HCT116 (cell line): ENCODE measurements around the gene CNN3. TPM values are rescaled to one million over a fixed set of nuclear protein-coding genes. Genes with fewer than 3 reads are reported as not detected.

Experiments
- ATAC-seq: fragments of 200-7000 bp; cut with Tn5 transposase; 2 replicates; pipeline ENCODE4 v1.9.1; 2020; ENCODE audit warnings: mild to moderate bottlenecking, moderate library complexity
- BruUV-seq: library from RNA; stranded (reverse); fragments of 400-500 nt; replicated peaks from 2 replicates; lab custom pipeline; 2021; lab: Mats Ljungman, UMichigan
- CTCF ChIA-PET: fragments of 300-600 bp; sonication (Branson Sonifier 250); formaldehyde crosslinking; loops from one replicate; lab custom pipeline; 2021; ENCODE audit warnings: antibody characterized with exemption; lab: Charles Lee
- POLR2A ChIA-PET: fragments of 300-600, 350-600 bp; sonication (Branson Sonifier 250); formaldehyde crosslinking; loops from one replicate; lab custom pipeline; 2021; ENCODE audit warnings: antibody characterized with exemption; lab: Charles Lee
- RAD21 ChIA-PET, 2 experiments: fragments of 300-600 bp; sonication (Branson Sonifier 250); formaldehyde crosslinking; loops; one replicate each; lab custom pipeline; 2023; ENCODE audit warnings: low total read pairs in 2 of 2; ENCODE audit not compliant: uncharacterized antibody in 2 of 2, unreplicated experiment in 2 of 2, low non-redundant PET in 1 of 2; lab: Charles Lee
- DNase-seq: peaks from one replicate; pipeline ENCODE4 v3.0.0-alpha.2; 2010; ENCODE audit warnings: low read depth, low spot score
- H2AFZ ChIP-seq: fragments of 200-600 bp; shearing (Covaris generic), sonication (generic); 2 replicates; pipeline ENCODE4 v1.6.1; 2017; ENCODE audit warnings: low read depth, mixed run types, mixed read lengths, antibody characterized with exemption, low read length; ENCODE audit not compliant: poor library complexity, severe bottlenecking
- H3K27ac ChIP-seq: 2 replicates; pipeline ENCODE4 v1.5.1; 2012; ENCODE audit warnings: low read depth, low read length
- H3K27me3 ChIP-seq: fragments of 200-600 bp; sonication (generic); 2 replicates; pipeline ENCODE4 v1.6.1; 2016; ENCODE audit warnings: mixed run types, low read length, mixed read lengths; ENCODE audit not compliant: insufficient read depth
- H3K36me3 ChIP-seq, 2 experiments: fragments of 200-500 bp in 1 of 2; fragments of 200-600 bp in 1 of 2; sonication (Bioruptor generic) in 1 of 2; sonication (generic) in 1 of 2; 2 replicates each; pipeline versions ENCODE4 v1.5.1 to v1.6.1; 2014 to 2016; ENCODE audit warnings: low read length in 2 of 2, inconsistent platforms in 1 of 2, mixed read lengths in 1 of 2, mixed run types in 1 of 2; ENCODE audit not compliant: insufficient read depth in 2 of 2, control insufficient read depth in 1 of 2
- H3K4me1 ChIP-seq, 2 experiments: fragments of 200-600 bp in 1 of 2; sonication (generic) in 1 of 2; 2 replicates each; pipeline versions ENCODE4 v1.5.1 to v1.6.1; 2012 to 2017; ENCODE audit warnings: low read length in 2 of 2, inconsistent platforms in 1 of 2, mild to moderate bottlenecking in 1 of 2, mixed read lengths in 1 of 2, mixed run types in 1 of 2, moderate library complexity in 1 of 2; ENCODE audit not compliant: insufficient read depth in 2 of 2, control insufficient read depth in 1 of 2
- H3K4me2 ChIP-seq: fragments of 200-600 bp; sonication (generic); 2 replicates; pipeline ENCODE4 v1.6.1; 2017; ENCODE audit warnings: mixed run types, low read length, mixed read lengths
- H3K4me3 ChIP-seq, 2 experiments: fragments of 200-600 bp in 1 of 2; sonication (generic) in 1 of 2; replicated peaks in 1 of 2; 2 replicates each; pipeline ENCODE4 v1.5.1; 2011 to 2016; ENCODE audit warnings: low read length in 2 of 2, control low read depth in 1 of 2, low read depth in 1 of 2, mild to moderate bottlenecking in 1 of 2, mixed read lengths in 1 of 2, mixed run types in 1 of 2
- H3K79me2 ChIP-seq: fragments of 200-600 bp; sonication (generic); 2 replicates; pipeline ENCODE4 v1.6.1; 2017; ENCODE audit warnings: mild to moderate bottlenecking, mixed run types, low read length, moderate library complexity, mixed read lengths; ENCODE audit not compliant: insufficient read depth
- H3K9ac ChIP-seq: fragments of 200-600 bp; sonication (generic); 2 replicates; pipeline ENCODE4 v1.6.1; 2016; ENCODE audit warnings: low read length, mixed read lengths
- H3K9me2 ChIP-seq: fragments of 200-600 bp; sonication (generic), shearing (Covaris generic); 2 replicates; pipeline ENCODE4 v1.6.1; 2017; ENCODE audit warnings: mixed run types, mild to moderate bottlenecking, moderate library complexity; ENCODE audit not compliant: insufficient read depth
- H3K9me3 ChIP-seq, 2 experiments: fragments of 200-500 bp in 1 of 2; fragments of 200-600 bp in 1 of 2; sonication (Bioruptor generic) in 1 of 2; sonication (generic) in 1 of 2; 2 replicates each; pipeline ENCODE4 v1.6.1; 2014 to 2017; ENCODE audit warnings: low read length in 2 of 2, mixed read lengths in 2 of 2, inconsistent platforms in 1 of 2, low read depth in 1 of 2, mild to moderate bottlenecking in 1 of 2, mixed run types in 1 of 2, moderate library complexity in 1 of 2; ENCODE audit not compliant: control insufficient read depth in 1 of 2, insufficient read depth in 1 of 2
- H4K20me1 ChIP-seq: fragments of 200-600 bp; sonication (generic), shearing (Covaris generic); 2 replicates; pipeline ENCODE4 v1.6.1; 2017; ENCODE audit warnings: mixed run types, mild to moderate bottlenecking, moderate library complexity; ENCODE audit not compliant: insufficient read depth
- ATF3 ChIP-seq: IDR thresholded peaks from 2 replicates; pipeline ENCODE4 v1.6.1; 2012
- CEBPB ChIP-seq: IDR thresholded peaks from 2 replicates; pipeline ENCODE4 v1.6.1; 2012; ENCODE audit warnings: low read depth
- CTCF ChIP-seq, 3 experiments: fragments of 200-600 bp in 1 of 3; sonication (generic) in 1 of 3; IDR thresholded peaks in 2 of 3; conservative IDR thresholded peaks in 1 of 3; 2 replicates each; pipeline ENCODE4 v1.5.1; 2012 to 2017; ENCODE audit warnings: low read depth in 2 of 3, low read length in 2 of 3, antibody characterized with exemption in 1 of 3, borderline replicate concordance in 1 of 3, control low read depth in 1 of 3, mild to moderate bottlenecking in 1 of 3, mixed read lengths in 1 of 3, mixed run types in 1 of 3, moderate library complexity in 1 of 3; ENCODE audit not compliant: insufficient read depth in 1 of 3
- EGR1 ChIP-seq: IDR thresholded peaks from 2 replicates; pipeline ENCODE4 v1.6.1; 2012; ENCODE audit warnings: low read depth
- ELF1 ChIP-seq: IDR thresholded peaks from 2 replicates; pipeline ENCODE4 v1.6.1; 2012; ENCODE audit warnings: low read depth, borderline replicate concordance
- EZH2 ChIP-seq: fragments of 200-600 bp; sonication (generic); IDR thresholded peaks from 2 replicates; pipeline ENCODE4 v1.6.1; 2017; ENCODE audit warnings: antibody characterized with exemption, mixed run types
- FOSL1 ChIP-seq: IDR thresholded peaks from 2 replicates; pipeline ENCODE4 v1.6.1; 2012; ENCODE audit warnings: low read depth
- JUND ChIP-seq: IDR thresholded peaks from 2 replicates; pipeline ENCODE4 v1.6.1; 2012
- MAX ChIP-seq: IDR thresholded peaks from 2 replicates; pipeline ENCODE4 v1.6.1; 2012
- POLR2A ChIP-seq: IDR thresholded peaks from 2 replicates; pipeline ENCODE4 v1.7.0; 2011; ENCODE audit warnings: borderline replicate concordance; ENCODE audit not compliant: insufficient read depth, insufficient read length; ENCODE audit errors: extremely low read depth
- POLR2AphosphoS5 ChIP-seq: IDR thresholded peaks from 2 replicates; pipeline ENCODE4 v1.6.1; 2011; ENCODE audit warnings: mild to moderate bottlenecking, low read depth, low read length, moderate library complexity
- RAD21 ChIP-seq: IDR thresholded peaks from 2 replicates; pipeline ENCODE4 v1.6.1; 2012; ENCODE audit warnings: low read depth, mild to moderate bottlenecking
- REST ChIP-seq: IDR thresholded peaks from 2 replicates; pipeline ENCODE4 v1.6.1; 2012; ENCODE audit warnings: low read depth
- SP1 ChIP-seq: IDR thresholded peaks from 2 replicates; pipeline ENCODE4 v1.6.1; 2012; ENCODE audit warnings: low read depth
- SRF ChIP-seq: IDR thresholded peaks from 2 replicates; pipeline ENCODE4 v1.6.1; 2012; ENCODE audit warnings: low read depth
- TCF7L2 ChIP-seq: IDR thresholded peaks from 2 replicates; pipeline ENCODE4 v1.7.0; 2011; ENCODE audit warnings: borderline replicate concordance, inconsistent platforms; ENCODE audit not compliant: insufficient read depth, insufficient read length; ENCODE audit errors: extremely low read depth
- YY1 ChIP-seq: IDR thresholded peaks from 2 replicates; pipeline ENCODE4 v1.6.1; 2011; ENCODE audit warnings: low read length, low read depth, moderate library complexity, mild to moderate bottlenecking; ENCODE audit not compliant: insufficient replicate concordance; ENCODE audit errors: extremely low read depth
- ZBTB33 ChIP-seq: IDR thresholded peaks from 2 replicates; pipeline ENCODE4 v1.6.1; 2011; ENCODE audit warnings: mild to moderate bottlenecking, low read length, moderate library complexity; ENCODE audit not compliant: insufficient replicate concordance; ENCODE audit errors: extremely low read depth
- ZFX ChIP-seq: fragments of 450-650 bp; IDR thresholded peaks from 2 replicates; pipeline ENCODE4 v1.6.1; 2017
- ZNF274 ChIP-seq: fragments of 200-500 bp; sonication (Bioruptor generic); IDR thresholded peaks from 2 replicates; pipeline ENCODE4 v1.6.1; 2014; ENCODE audit warnings: mild to moderate bottlenecking, low read depth, low read length, inconsistent platforms
- intact Hi-C: fragments of 100-400 bp; cut with micrococcal nuclease; formaldehyde crosslinking; loops from 2 replicates; pipeline ENCODE4 v1.10.0; 2022
- total RNA-seq: library from RNA; stranded (reverse); gene quantifications from one replicate; pipeline ENCODE4 v1.2.1, GENCODE V29; 2021; ENCODE audit not compliant: unreplicated experiment

The CNN3 gene
- total RNA-seq, 1 experiment from 2014 or later: 109 TPM

- BruUV-seq: no TSS peak
- peaks cover 16 to 32% of the 10 kb centered on the region in 2 experiments for H3K4me1 ChIP-seq
- H3K4me2 ChIP-seq: peak overlapping the region; percentile 86
- H3K27ac ChIP-seq: no peak overlapping the region
- H3K9me3 ChIP-seq: no peaks in the 10 kb centered on the region
- POLR2A ChIA-PET: interaction anchor here (0.9 to 1.7 kb wide), 2 partner anchors 9 to 185 kb away, joined by 4 to 9 read pairs; no protein-coding TSS in a partner anchor
- no peaks in the 10 kb centered on the region for H3K36me3 ChIP-seq
- CTCF ChIA-PET: interaction anchor here (0.9 to 7.0 kb wide), 14 partner anchors 9 to 379 kb away, joined by 3 to 190 read pairs (median 6); partner anchors contain the start of genes RWDD3 and TLCD4
- no peaks in the 10 kb centered on the region for H3K9me2 ChIP-seq
- peak overlapping the region in 1 of 2 experiments; percentile 57; a peak in 3 of 4 replicates for H3K4me3 ChIP-seq
- no peak overlapping the region for H3K9ac ChIP-seq
- no peak overlapping the region for H2AFZ ChIP-seq
- no peaks in the 10 kb centered on the region for H3K79me2 ChIP-seq
- no peak for TF ChIP-seq CEBPB
- no peak for TF ChIP-seq RAD21
- TF ChIP-seq MAX: no peak
- TF ChIP-seq ZNF274: no peak
- no peak for TF ChIP-seq ZFX
- TF ChIP-seq POLR2AphosphoS5: no peak
- TF ChIP-seq FOSL1: no peak
- TF ChIP-seq ZBTB33: no peak
- no peak for TF ChIP-seq SRF
- no peak for TF ChIP-seq ELF1
- TF ChIP-seq CTCF (IDR thresholded peaks at IDR 0.05 in 2 of 3, conservative IDR thresholded peaks at IDR 0.05 in 1 of 3; ENCODE audit: borderline replicate concordance in 1 of 3, insufficient read depth in 1 of 3, low read depth in 2 of 3, low read length in 2 of 3): no peak
- no peak for TF ChIP-seq REST
- TF ChIP-seq ATF3: no peak
- no peak for TF ChIP-seq TCF7L2
- no peak for TF ChIP-seq YY1
- TF ChIP-seq POLR2A: no peak
- no peak for TF ChIP-seq SP1
- no peak for TF ChIP-seq EGR1
- TF ChIP-seq JUND: no peak
- TF ChIP-seq EZH2: no peak
- intact Hi-C loops: loop anchor here (2.0 kb wide), 1 partner anchor 71 kb away; the partner anchor contains the start of gene CNN3
- H3K27me3 ChIP-seq: no peaks in the 10 kb centered on the region
- H4K20me1 ChIP-seq: no peaks in the 10 kb centered on the region
- RAD21 ChIA-PET: interaction anchor here (0.7 to 3.8 kb wide), 9 partner anchors 8 to 379 kb away, joined by 3 to 52 read pairs (median 6); partner anchors contain the start of gene RWDD3 (in 2 of the 2)
- ATAC-seq (peak; percentile 1; the same call in 1 of the 2 replicates), DNase-seq (no peak)
Measured at GRCh38 chr1:94855307-94855700, 71.6 kb downstream of the CNN3 start.
